Peyer's patch (tissue), 4 donors: ENCODE measurements around the gene LSP1.

ENCODE experiments used
- POLR2A ChIP-seq, 2 donors: fragments of 450-650 bp; IDR thresholded peaks; one replicate each; pipeline ENCODE4 v1.5.1; 2017; ENCODE audit warnings: antibody characterized with exemption in 2 of 2, mild to moderate bottlenecking in 2 of 2, moderate library complexity in 2 of 2
- TF ChIP-seq, protein P1 (sequence below), 6 experiments: fragments of 450-650 bp in 4 of 6; fragments of 200-600 bp in 2 of 6; sonication (generic) in 1 of 6; IDR thresholded peaks; one replicate each; pipeline ENCODE4 v1.5.1; 2017 to 2019; ENCODE audit warnings: antibody characterized with exemption in 6 of 6, mild to moderate bottlenecking in 3 of 6, moderate library complexity in 1 of 6

DNA sequence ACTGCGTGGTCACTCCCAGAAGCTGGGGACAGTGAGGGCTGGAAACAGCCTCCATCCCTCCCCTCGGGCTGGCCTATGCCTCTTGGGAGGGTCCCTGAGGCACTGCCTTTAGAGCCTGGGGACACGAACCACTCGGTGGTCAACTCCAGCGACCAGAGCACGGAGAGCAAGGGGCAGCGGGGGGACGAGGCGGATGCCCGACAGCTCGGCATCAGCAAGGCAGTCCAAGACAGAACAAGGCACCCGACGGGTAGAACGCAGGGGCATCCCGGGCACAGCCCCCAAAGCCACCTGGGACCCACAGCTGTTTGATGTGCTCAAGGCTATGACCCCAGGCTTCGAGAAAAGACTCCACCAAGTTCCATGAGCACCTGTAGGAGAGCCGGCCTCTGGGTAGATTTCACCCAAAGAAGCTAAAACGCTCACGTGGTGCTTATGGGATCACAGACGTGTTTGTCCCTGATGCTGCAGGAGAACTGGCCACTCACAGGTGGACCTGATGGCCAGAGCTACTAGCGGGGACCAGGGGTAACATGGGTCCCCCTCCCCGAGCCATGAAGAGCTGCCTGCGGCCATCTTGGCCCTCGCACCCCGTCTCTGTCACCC is 510 bp upstream of the LSP1 start:
- TF ChIP-seq, protein P1, sequence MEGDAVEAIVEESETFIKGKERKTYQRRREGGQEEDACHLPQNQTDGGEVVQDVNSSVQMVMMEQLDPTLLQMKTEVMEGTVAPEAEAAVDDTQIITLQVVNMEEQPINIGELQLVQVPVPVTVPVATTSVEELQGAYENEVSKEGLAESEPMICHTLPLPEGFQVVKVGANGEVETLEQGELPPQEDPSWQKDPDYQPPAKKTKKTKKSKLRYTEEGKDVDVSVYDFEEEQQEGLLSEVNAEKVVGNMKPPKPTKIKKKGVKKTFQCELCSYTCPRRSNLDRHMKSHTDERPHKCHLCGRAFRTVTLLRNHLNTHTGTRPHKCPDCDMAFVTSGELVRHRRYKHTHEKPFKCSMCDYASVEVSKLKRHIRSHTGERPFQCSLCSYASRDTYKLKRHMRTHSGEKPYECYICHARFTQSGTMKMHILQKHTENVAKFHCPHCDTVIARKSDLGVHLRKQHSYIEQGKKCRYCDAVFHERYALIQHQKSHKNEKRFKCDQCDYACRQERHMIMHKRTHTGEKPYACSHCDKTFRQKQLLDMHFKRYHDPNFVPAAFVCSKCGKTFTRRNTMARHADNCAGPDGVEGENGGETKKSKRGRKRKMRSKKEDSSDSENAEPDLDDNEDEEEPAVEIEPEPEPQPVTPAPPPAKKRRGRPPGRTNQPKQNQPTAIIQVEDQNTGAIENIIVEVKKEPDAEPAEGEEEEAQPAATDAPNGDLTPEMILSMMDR (IDR thresholded peaks at IDR 0.05) = no peak
- TF ChIP-seq POLR2A (IDR thresholded peaks at IDR 0.05) = no peak
